Dedifferentiated amniotic fluid mesenchymal stem cell (primary cell): ENCODE data around the gene KRTAP10-11.

Experiments used
- DNase-seq: peaks from one replicate; pipeline ENCODE4 v3.0.0-alpha.2; 2016; ENCODE audit errors: extremely low spot score

Gene KRTAP10-11

GRCh38 chr21:44695641-44696040 is 49.4 kb downstream of the KRTAP10-11 start:
- DNase-seq = no peak

DNA sequence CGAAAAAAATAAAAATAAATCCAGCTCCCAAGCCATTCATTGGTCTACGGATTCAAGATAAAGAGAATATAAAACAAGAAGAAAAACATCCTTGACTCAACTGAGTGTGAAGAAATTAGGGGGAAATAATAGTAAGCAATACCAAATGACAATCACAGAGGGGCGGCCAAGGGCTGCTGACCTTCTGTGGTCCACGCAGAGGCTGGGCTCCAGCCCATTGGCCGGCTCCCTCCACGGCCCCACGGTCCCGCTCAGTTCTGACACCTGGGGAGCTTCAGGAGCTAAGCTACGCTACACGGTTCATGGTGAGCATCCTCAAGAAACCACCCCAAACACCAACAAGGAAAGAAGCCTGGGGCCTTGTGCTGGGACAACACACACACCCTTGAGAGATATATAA is 50.4 kb downstream of the KRTAP10-11 start:
- DNase-seq = no peak
